ENCODE results near the gene PGAM5. TPM values are rescaled to one million over a fixed set of nuclear protein-coding genes. Genes with fewer than 3 reads are reported as not detected.

The PGAM5 gene
- polyA plus RNA-seq, 3 donors, result 7.0 to 10.3 (median 9.6) TPM

DNA sequence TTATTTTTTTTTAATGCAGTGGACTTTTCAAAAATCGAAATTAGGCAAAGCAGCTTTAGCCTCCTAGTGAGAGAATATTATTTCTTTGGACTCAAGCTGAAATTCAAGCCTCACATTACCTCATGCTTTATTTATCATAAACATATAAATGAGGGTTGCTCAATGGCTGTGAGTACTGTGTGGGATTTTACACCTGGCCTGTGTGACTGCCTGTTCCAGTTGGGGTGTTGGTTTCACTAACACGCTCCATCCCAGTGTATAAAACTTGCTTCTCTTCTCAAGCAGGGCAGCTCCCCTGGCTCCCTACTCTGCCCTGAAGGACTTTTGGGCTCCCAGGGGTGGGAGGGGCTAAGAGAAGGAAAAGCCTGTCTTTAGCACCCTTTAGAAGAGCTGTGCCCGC lies 36.0 kb downstream of the PGAM5 start:
- 100% methylated on average over 1 of the region's 3 CpGs for WGBS (ENCODE audit: insufficient coverage)
- H4K20me1 ChIP-seq (ENCODE audit: insufficient read depth, low read length), result peaks cover 50% of the 10 kb centered on the region

DNA sequence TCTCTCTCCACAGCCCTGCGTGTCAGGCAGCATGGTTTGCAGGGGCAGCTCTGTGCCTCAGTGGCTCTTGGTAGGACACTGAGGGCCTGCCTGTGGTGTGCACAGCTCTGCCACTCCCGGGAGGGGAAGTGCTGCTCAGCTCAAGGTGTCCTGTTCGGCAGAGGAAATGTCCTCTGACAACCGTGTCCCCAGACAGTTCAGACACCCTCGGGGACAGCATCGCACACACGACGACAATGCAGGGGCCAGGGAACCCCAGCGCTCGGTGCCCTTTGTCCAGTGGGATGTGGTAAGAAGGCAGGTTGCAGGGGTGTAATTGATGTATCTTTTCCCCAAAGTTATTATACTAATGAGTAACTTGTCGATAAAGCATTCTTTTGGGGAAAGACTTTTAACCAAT lies 36.8 kb downstream of the PGAM5 start:
- Mint-ChIP-seq H3K4me1 (no peaks in the 10 kb centered on the region), H3K9me3 (no peaks in the 10 kb centered on the region), H3K27ac (peak overlapping the region in 1 of 7 donors; percentile 36), H3K27me3 (ENCODE audit: low read depth in 3 of 3) (no peaks in the 10 kb centered on the region), H3K4me3 (no peak overlapping the region), H3K36me3 (peaks cover 80 to 98% of the 10 kb centered on the region in 2 donors)
- no peak overlapping the region for H3K9ac ChIP-seq (ENCODE audit: insufficient read depth, low read length, poor library complexity, severe bottlenecking)
- H4K20me1 ChIP-seq (ENCODE audit: insufficient read depth, low read length), result peaks cover 48% of the 10 kb centered on the region
- intact Hi-C loops (cut with micrococcal nuclease), result no loop called here
- DNase-seq, result no peak
- 100% methylated on average over 1 of the region's 11 CpGs for WGBS (ENCODE audit: insufficient coverage)
- H3K27me3 ChIP-seq (ENCODE audit: control insufficient read depth in 2 of 2, insufficient read depth in 2 of 2, low read length in 2 of 2), result no peaks in the 10 kb centered on the region
- no peak overlapping the region for H3K27ac ChIP-seq (ENCODE audit: low read depth in 1 of 2, low read length in 2 of 2)
- no peak overlapping the region for H2AFZ ChIP-seq (ENCODE audit: insufficient read depth, low read depth, low read length, poor library complexity, severe bottlenecking)
- H3K4me3 ChIP-seq (replicated peaks in 1 of 3; ENCODE audit: low read depth in 2 of 3, low read length in 3 of 3), result no peak overlapping the region
- no peak overlapping the region for H3K4me2 ChIP-seq (replicated peaks; ENCODE audit: extremely low read depth, low read length, poor library complexity, severe bottlenecking)
- no peaks in the 10 kb centered on the region for H3K9me3 ChIP-seq (replicated peaks in 1 of 2; ENCODE audit: control insufficient read depth in 1 of 2, insufficient read depth in 1 of 2, low read length in 2 of 2)
- H3K36me3 ChIP-seq (replicated peaks in 1 of 2; ENCODE audit: control insufficient read depth in 1 of 2, insufficient read depth in 2 of 2, low read length in 2 of 2), result peaks cover 92 to 98% of the 10 kb centered on the region in 2 donors
- H3K4me1 ChIP-seq (ENCODE audit: control insufficient read depth in 1 of 2, insufficient read depth in 2 of 2, low read length in 2 of 2), result no peaks in the 10 kb centered on the region
- H3K79me2 ChIP-seq (ENCODE audit: insufficient read depth, low read length), result peaks cover 46% of the 10 kb centered on the region
- TF ChIP-seq, protein P1, sequence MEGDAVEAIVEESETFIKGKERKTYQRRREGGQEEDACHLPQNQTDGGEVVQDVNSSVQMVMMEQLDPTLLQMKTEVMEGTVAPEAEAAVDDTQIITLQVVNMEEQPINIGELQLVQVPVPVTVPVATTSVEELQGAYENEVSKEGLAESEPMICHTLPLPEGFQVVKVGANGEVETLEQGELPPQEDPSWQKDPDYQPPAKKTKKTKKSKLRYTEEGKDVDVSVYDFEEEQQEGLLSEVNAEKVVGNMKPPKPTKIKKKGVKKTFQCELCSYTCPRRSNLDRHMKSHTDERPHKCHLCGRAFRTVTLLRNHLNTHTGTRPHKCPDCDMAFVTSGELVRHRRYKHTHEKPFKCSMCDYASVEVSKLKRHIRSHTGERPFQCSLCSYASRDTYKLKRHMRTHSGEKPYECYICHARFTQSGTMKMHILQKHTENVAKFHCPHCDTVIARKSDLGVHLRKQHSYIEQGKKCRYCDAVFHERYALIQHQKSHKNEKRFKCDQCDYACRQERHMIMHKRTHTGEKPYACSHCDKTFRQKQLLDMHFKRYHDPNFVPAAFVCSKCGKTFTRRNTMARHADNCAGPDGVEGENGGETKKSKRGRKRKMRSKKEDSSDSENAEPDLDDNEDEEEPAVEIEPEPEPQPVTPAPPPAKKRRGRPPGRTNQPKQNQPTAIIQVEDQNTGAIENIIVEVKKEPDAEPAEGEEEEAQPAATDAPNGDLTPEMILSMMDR (IDR thresholded peaks at IDR 0.05), result no peak

More for the DNA sequence above, 36.0 kb downstream of the PGAM5 start:
- no peak for DNase-seq
- Histone ChIP-seq H3K79me2 (ENCODE audit: insufficient read depth, low read length) (peaks cover 40% of the 10 kb centered on the region), H3K4me2 (replicated peaks; ENCODE audit: extremely low read depth, low read length, poor library complexity, severe bottlenecking) (no peak overlapping the region), H3K9me3 (replicated peaks in 1 of 2; ENCODE audit: control insufficient read depth in 1 of 2, insufficient read depth in 1 of 2, low read length in 2 of 2) (no peaks in the 10 kb centered on the region), H3K4me1 (ENCODE audit: control insufficient read depth in 1 of 2, insufficient read depth in 2 of 2, low read length in 2 of 2) (no peaks in the 10 kb centered on the region), H2AFZ (ENCODE audit: insufficient read depth, low read depth, low read length, poor library complexity, severe bottlenecking) (no peak overlapping the region), H3K4me3 (replicated peaks in 1 of 3; ENCODE audit: low read depth in 2 of 3, low read length in 3 of 3) (no peak overlapping the region), H3K27ac (ENCODE audit: low read depth in 1 of 2, low read length in 2 of 2) (no peak overlapping the region), H3K27me3 (ENCODE audit: control insufficient read depth in 2 of 2, insufficient read depth in 2 of 2, low read length in 2 of 2) (no peaks in the 10 kb centered on the region), H3K36me3 (replicated peaks in 1 of 2; ENCODE audit: control insufficient read depth in 1 of 2, insufficient read depth in 2 of 2, low read length in 2 of 2) (peaks cover 92 to 100% of the 10 kb centered on the region in 2 donors), H3K9ac (ENCODE audit: insufficient read depth, low read length, poor library complexity, severe bottlenecking) (no peak overlapping the region)
- H3K36me3 Mint-ChIP-seq, result peaks cover 86 to 98% of the 10 kb centered on the region in 2 donors
- no peaks in the 10 kb centered on the region for H3K9me3 Mint-ChIP-seq
- H3K4me3 Mint-ChIP-seq, result no peak overlapping the region
- intact Hi-C loops (cut with micrococcal nuclease), result no loop called here
- H3K4me1 Mint-ChIP-seq, result no peaks in the 10 kb centered on the region
- H3K27ac Mint-ChIP-seq, result no peak overlapping the region
- no peaks in the 10 kb centered on the region for H3K27me3 Mint-ChIP-seq (ENCODE audit: low read depth in 3 of 3)
- TF ChIP-seq, protein P1 (IDR thresholded peaks at IDR 0.05), result no peak

Measured in CD14-positive monocyte (primary cell).